NCI-H510A (cell line): ENCODE results near the gene CPA2.
"Not testable (repeated sequence)": the region's sequence is repeated elsewhere in the genome, so short reads cannot be mapped to it uniquely, and the experiment has no call there.

Experiments used
- DNase-seq: peaks from one replicate; lab custom pipeline; 2025; lab: John Stamatoyannopoulos, UW

Gene CPA2

DNA sequence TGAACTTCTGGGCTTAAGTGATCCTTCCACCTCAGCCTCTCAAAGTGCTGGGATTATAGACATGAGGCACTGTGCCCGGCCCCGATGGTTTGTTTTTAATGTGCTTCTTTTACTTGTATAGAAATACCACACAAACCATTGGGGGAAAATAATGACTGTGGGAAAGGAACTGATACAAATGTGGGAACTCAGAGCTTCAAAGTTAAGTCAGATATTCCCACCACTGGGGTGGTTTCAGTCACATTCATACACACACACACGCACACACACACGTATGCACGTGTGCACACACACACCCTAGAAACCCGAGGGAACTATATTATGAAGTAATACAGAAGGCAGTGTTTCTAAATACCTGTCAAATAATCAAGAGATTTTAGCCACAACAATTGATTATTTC, 43.3 kb downstream of the CPA2 start:
- no peak for DNase-seq

DNA sequence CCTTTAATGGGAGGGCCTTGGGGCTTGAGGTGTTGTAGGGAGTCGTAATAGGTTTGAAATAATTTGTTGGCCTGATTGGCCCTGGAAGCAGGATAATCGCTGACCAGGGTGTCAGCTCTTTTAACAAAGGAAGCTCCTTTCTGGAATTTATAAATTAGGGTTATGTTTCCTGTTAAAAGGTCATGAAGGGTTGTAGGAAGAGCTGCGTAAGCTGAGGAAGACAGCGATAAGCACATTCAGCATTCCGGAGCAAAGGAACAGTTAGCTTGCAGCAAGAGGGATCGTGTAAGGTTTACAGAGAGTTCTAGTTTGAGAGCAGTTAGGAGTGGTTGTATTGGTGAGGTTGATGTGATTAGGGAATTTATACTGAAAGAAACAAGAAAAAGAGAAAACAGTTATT, 47.6 kb downstream of the CPA2 start:
- no peak for DNase-seq

DNA sequence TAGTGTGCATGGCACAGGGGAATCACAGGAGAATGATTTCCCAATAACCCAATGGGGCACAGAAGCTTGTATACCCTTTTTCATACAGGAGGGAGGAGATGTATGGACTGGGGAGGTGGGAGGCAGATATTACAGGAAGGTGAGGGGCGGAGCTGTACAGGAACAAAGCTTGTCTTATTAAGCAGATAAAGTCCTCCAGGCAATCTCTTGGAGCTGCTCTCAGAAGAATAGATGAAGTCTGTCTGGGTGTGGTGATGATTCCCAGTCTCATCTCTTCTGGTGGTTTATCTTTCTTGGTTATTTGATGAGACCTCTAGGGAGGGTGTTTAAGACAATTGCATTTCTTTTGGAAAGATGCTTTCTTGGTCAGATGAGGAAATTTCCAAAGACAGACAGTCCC, 52.9 kb downstream of the CPA2 start:
- DNase-seq = no peak

DNA sequence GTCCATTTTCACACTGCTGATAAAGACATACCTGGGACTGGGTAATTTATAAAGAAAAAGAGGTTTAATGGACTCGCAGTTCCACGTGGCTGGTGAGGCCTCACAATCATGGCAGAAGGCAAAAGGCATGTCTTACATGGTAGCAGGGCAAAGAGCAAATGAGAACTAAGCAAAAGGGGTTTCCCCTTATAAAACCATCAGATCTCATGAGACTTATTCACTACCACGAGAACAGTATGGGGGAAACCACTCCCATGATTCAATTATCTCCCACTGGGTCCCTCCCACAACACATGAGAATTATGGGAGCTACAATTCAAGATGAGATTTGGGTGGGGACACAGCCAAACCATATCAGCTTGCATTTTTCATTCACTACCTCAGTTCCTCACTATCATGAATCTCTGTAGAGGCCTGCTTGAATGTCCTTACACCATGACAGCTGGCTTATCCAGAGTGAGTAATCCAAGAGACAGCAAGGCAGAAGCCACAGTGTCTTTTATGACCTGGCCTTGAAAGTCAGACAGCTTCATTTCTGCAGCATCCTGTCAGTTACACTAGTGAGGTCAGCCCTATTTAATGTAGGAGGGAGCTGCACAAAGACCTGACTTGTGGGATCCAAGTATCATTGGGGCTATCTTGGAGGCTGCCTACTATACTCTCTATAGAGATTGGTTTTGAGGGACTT, 55.0 kb downstream of the CPA2 start:
- DNase-seq = not testable (repeated sequence)

DNA sequence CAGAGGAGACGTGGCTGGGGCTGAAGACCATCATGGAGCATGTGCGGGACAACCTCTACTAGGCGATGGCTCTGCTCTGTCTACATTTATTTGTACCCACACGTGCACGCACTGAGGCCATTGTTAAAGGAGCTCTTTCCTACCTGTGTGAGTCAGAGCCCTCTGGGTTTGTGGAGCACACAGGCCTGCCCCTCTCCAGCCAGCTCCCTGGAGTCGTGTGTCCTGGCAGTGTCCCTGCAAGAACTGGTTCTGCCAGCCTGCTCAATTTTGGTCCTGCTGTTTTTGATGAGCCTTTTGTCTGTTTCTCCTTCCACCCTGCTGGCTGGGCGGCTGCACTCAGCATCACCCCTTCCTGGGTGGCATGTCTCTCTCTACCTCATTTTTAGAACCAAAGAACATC, 56.0 kb downstream of the CPA2 start:
- DNase-seq = no peak

DNA sequence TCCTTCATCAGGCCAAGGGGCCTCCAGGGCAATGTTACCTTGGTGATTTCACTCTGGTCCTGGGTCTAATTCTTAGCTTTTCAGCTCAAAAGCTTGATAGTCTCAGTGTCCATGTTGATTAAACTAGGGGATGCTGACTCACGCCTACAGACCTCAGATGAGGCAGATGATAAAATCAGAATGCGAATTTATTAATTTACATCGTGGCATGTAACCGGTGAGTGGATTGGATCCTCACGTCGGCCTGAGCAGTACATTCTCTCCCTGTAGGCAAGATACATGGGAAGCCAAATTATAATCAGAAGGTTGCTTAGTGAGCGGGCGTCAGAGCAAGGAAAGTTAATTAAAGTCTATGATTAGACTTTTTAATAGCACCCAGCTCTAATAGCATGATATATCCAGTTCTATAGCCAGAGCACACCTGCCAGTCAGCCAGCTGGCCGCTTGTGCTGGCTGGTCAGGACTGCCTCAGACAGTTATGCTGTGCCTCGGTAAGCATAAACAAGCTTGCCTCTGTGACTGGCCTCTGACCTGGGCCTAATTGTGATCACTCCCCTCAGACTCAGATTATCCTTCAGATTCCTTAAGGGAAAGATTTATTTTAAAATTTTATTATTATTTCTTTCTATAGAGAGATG, 57.8 kb downstream of the CPA2 start:
- DNase-seq = no peak

DNA sequence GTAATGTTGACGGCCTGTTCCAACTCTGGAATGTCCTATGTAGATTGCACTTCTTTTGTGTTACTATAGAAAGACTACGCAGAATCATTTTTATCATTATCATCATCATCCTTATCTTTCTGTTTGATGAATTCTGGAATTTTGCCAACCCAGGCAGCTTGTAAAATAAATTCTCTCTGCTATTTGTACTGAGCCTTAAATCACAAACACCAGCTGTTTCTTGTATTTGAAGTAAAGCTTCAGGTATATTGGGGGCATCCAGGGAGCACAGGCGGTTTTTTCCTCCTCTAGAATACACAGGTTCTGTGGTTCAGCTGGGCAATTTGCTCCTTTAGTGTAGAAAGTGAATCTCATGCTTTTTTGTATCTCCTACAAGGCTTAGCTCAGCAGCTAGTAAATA, 63.0 kb downstream of the CPA2 start:
- no peak for DNase-seq

DNA sequence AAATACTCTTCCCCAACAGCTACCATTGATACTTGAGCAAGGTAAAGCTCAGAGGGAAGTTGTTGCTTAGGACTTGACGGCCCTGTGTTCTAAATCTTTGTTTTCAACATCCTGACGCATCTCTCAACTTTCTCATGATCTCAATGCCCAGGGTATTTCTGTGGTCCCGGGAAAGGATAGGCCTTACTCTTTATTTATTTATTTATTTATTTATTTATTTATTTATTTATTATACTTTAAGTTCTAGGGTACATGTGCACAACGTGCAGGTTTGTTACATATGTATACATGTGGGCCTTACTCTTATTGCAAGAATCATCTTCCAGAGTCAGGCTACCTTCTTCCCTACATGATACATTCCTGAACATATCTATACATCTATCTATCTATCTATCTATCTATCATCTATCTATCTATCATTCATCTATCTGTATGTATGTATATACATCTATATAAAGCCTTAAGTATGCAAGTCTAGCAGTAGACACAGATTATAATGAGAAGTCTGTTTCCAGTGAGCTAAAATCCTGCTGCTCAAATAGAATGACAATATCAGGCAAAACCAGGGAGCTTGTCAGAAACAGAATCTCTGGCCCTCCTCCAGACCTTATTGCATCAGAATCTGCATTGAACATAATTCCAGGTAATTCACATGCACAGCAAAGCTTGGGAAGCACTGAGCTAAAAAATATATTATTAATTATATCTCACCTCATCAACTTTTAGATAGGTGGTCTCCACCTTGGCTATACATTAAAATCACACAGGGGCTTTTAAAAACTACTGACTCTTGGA, 65.8 kb downstream of the CPA2 start:
- no peak for DNase-seq

DNA sequence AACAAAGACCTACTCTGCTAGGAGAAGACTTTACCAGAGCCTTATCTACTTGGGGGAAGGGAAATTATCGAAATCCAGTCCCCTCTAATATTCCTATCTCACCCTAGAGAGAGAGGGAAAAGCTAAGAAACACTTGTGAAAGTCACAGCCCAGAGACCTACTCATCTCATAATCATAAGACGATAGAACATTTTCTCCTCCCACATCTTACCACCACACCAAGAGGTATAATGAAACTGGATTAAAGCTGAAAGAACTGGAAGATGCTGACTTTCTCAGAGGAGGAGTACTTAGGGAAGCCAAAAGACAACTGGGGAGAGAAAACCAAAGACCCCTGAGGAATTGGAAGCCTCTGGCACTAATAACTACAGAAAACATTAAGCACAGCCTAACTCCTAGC, 67.2 kb downstream of the CPA2 start:
- no peak for DNase-seq

DNA sequence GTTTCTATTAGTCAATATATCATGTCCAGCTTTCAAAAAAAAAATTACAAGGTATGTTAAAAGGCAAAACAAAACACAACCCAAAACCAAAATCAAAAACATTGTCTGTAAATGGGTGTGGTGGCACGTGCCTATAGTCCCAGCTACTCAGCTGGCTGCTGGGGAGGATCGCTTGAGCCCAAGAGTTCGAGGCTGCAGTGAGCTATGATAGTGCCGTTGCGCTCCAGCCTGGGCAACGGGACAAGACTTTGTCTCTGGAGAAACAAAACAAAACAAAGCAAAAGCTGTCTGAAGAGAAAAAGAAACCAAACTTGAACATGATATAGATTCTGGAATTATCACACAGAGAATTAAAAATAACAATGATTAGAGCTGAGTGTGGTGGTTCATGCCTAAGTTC, 67.6 kb downstream of the CPA2 start:
- DNase-seq = no peak

DNA sequence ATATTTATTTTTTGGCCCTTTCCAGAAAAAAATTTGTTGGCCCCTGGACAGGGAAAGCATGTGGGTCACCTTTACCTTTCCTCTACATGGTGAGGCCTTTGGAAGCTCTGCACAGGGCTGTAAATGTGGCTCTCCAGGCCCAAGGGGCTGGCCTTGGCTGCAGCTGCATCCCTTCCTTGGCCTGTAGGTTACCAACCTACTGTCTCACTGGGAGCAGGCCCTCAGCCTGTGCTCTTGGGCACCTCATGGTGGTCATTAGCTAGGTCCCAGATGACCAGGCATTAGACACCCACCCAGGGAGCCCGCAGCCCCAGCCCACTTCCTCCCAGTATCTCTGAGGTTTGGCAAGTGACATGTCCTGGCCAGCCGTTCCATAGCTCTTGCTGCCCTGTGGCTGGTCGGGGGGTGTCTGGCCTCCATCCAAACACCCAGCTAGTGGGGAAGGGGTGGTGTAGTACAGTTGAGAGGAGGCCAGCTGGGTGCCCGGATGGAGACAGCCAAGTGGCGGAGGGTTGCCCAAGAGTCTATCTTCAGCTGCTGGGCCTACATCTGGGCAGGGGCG, 70.8 kb downstream of the CPA2 start:
- DNase-seq = no peak

DNA sequence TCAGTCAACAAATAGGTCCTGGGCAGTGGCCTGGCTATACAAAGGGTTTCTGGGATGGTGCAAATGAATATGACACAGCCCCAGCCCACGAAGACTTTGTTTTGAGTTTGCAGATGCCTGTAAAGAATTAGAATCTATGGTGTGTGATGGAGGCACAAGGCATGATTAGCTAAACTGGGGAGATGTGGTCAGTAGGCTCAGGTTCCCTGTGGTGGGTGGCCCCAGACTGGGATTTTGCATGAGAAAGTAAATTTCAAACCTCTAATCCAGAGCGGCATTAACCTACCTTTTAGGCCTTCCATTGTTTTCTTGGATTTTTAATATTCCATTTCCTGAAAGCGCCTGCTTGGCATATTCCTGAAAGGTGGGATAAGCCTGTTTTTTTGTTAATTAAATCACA, 71.6 kb downstream of the CPA2 start:
- DNase-seq = no peak
